BLaER1 (cell line): ENCODE results near the gene PLRG1.

ENCODE experiments used
- H3K27ac ChIP-seq: shearing (Covaris generic); formaldehyde crosslinking; 2 replicates; pipeline ENCODE4 v1.8.1; 2022
- H3K27me3 ChIP-seq: shearing (Covaris generic); formaldehyde crosslinking; 2 replicates; pipeline ENCODE4 v1.8.1; 2022
- H3K36me3 ChIP-seq: shearing (Covaris generic); formaldehyde crosslinking; 2 replicates; pipeline ENCODE4 v1.8.1; 2022
- H3K4me1 ChIP-seq: shearing (Covaris generic); formaldehyde crosslinking; 2 replicates; pipeline ENCODE4 v1.8.1; 2022
- H3K4me2 ChIP-seq: shearing (Covaris generic); formaldehyde crosslinking; 2 replicates; pipeline ENCODE4 v1.8.1; 2022
- H3K4me3 ChIP-seq: shearing (Covaris generic); formaldehyde crosslinking; 2 replicates; pipeline ENCODE4 v1.8.1; 2022
- H3K9ac ChIP-seq: shearing (Covaris generic); formaldehyde crosslinking; 2 replicates; pipeline ENCODE4 v1.8.1; 2022
- H3K9me3 ChIP-seq: shearing (Covaris generic); formaldehyde crosslinking; 2 replicates; pipeline ENCODE4 v1.8.1; 2022
- H4K20me1 ChIP-seq: shearing (Covaris generic); formaldehyde crosslinking; 2 replicates; pipeline ENCODE4 v1.8.1; 2022
- Cebpa-rat ChIP-seq: shearing (Covaris generic); IDR thresholded peaks from 2 replicates; pipeline ENCODE4 v1.8.1; 2022

PLRG1 gene

GRCh38 chr4:154502111-154502510, 48.1 kb downstream of the PLRG1 start:
- Histone ChIP-seq H3K27me3 (no peaks in the 10 kb centered on the region), H3K27ac (no peak overlapping the region), H3K4me2 (no peak overlapping the region), H4K20me1 (no peaks in the 10 kb centered on the region), H3K4me3 (no peak overlapping the region), H3K4me1 (peaks cover 10% of the 10 kb centered on the region; the same call in 1 of the 2 replicates), H3K9ac (no peak overlapping the region), H3K36me3 (no peaks in the 10 kb centered on the region), H3K9me3 (no peaks in the 10 kb centered on the region)
- TF ChIP-seq Cebpa-rat = no peak

- no peaks in the 10 kb centered on the region for H3K9me3 ChIP-seq
These were observed 52.3 kb downstream of the PLRG1 start for GRCh38 chr4:154497889-154498288.

GRCh38 chr4:154495867-154496266, 54.3 kb downstream of the PLRG1 start:
- H3K9me3 ChIP-seq = no peaks in the 10 kb centered on the region; the same call in 1 of the 2 replicates
- no peak overlapping the region for H3K4me2 ChIP-seq
- H3K4me3 ChIP-seq = no peak overlapping the region
- no peak overlapping the region for H3K9ac ChIP-seq
- no peaks in the 10 kb centered on the region for H4K20me1 ChIP-seq
- H3K27ac ChIP-seq = no peak overlapping the region
- peaks cover 10% of the 10 kb centered on the region for H3K4me1 ChIP-seq
- TF ChIP-seq Cebpa-rat = no peak
- H3K36me3 ChIP-seq = no peaks in the 10 kb centered on the region
- H3K27me3 ChIP-seq = no peaks in the 10 kb centered on the region

More at GRCh38 chr4:154497889-154498288, 52.3 kb downstream of the PLRG1 start:
- no peak for TF ChIP-seq Cebpa-rat
- Histone ChIP-seq H3K9ac (no peak overlapping the region), H3K36me3 (no peaks in the 10 kb centered on the region), H3K27ac (no peak overlapping the region), H4K20me1 (no peaks in the 10 kb centered on the region), H3K4me3 (no peak overlapping the region), H3K4me2 (no peak overlapping the region), H3K4me1 (no peaks in the 10 kb centered on the region), H3K27me3 (no peaks in the 10 kb centered on the region)

- no peaks in the 10 kb centered on the region for H3K27me3 ChIP-seq
- peak overlapping the region; percentile 76 for H3K4me3 ChIP-seq
These were observed 57.9 kb downstream of the PLRG1 start for GRCh38 chr4:154492288-154492687.

GRCh38 chr4:154491341-154492271, 58.6 kb downstream of the PLRG1 start, which contains the start of gene DCHS2:
Gene DCHS2 (minus strand): TSS chr4:154491799. CDS start chr4:154491355, 444 bp downstream.
- peak within 1 kb of the TSS; percentile 76 for H3K4me3 ChIP-seq
- peaks cover 16% of the 10 kb centered on the region; the same call in 1 of the 2 replicates for H3K36me3 ChIP-seq
- no peaks in the 10 kb centered on the region for H4K20me1 ChIP-seq
- peak within 1 kb of the TSS; percentile 81 for H3K4me2 ChIP-seq
- peak within 1 kb of the TSS; percentile 71 for H3K27ac ChIP-seq
- H3K4me1 ChIP-seq = peaks cover 53% of the 10 kb centered on the region
- H3K9me3 ChIP-seq = peaks cover 17% of the 10 kb centered on the region
- H3K9ac ChIP-seq = peak within 1 kb of the TSS; percentile 79
- no peaks in the 10 kb centered on the region for H3K27me3 ChIP-seq
- TF ChIP-seq Cebpa-rat = no peak

More at GRCh38 chr4:154492288-154492687, 57.9 kb downstream of the PLRG1 start:
- Histone ChIP-seq H3K4me2 (peak overlapping the region; percentile 81), H3K9ac (0 out of 2 replicates have a peak overlapping the region, but pooled peaks have one; percentile 79), H3K36me3 (peaks cover 9% of the 10 kb centered on the region; the same call in 1 of the 2 replicates), H3K9me3 (peaks cover 17% of the 10 kb centered on the region), H3K4me1 (peaks cover 46% of the 10 kb centered on the region), H4K20me1 (no peaks in the 10 kb centered on the region), H3K27ac (no peak overlapping the region)
- TF ChIP-seq Cebpa-rat = no peak

- Histone ChIP-seq H3K27me3 (no peaks in the 10 kb centered on the region), H3K4me1 (peaks cover 61% of the 10 kb centered on the region), H3K4me3 (peak overlapping the region; percentile 76), H3K4me2 (peak overlapping the region; percentile 81), H4K20me1 (no peaks in the 10 kb centered on the region), H3K27ac (peak overlapping the region; percentile 71), H3K9ac (peak overlapping the region; percentile 79), H3K36me3 (peaks cover 23% of the 10 kb centered on the region; the same call in 1 of the 2 replicates), H3K9me3 (peaks cover 17% of the 10 kb centered on the region)
- no peak for TF ChIP-seq Cebpa-rat
These were observed 59.4 kb downstream of the PLRG1 start for GRCh38 chr4:154490583-154491340.

GRCh38 chr4:154490234-154490582, 60.0 kb downstream of the PLRG1 start:
- no peak for TF ChIP-seq Cebpa-rat
- Histone ChIP-seq H3K4me1 (peaks cover 67% of the 10 kb centered on the region), H3K9ac (no peak overlapping the region), H3K36me3 (peaks cover 23% of the 10 kb centered on the region; the same call in 1 of the 2 replicates), H3K4me3 (peak overlapping the region; percentile 76), H3K9me3 (peaks cover 17% of the 10 kb centered on the region), H3K27me3 (no peaks in the 10 kb centered on the region), H4K20me1 (no peaks in the 10 kb centered on the region), H3K27ac (no peak overlapping the region), H3K4me2 (peak overlapping the region; percentile 81)

- H3K9me3 ChIP-seq = peaks cover 17% of the 10 kb centered on the region
- no peak overlapping the region for H3K27ac ChIP-seq
- no peaks in the 10 kb centered on the region for H3K27me3 ChIP-seq
- H3K4me3 ChIP-seq = peak overlapping the region; percentile 76
- no peak for TF ChIP-seq Cebpa-rat
- H3K4me2 ChIP-seq = peak overlapping the region; percentile 81
- H3K4me1 ChIP-seq = peaks cover 72% of the 10 kb centered on the region
- no peak overlapping the region for H3K9ac ChIP-seq
- no peaks in the 10 kb centered on the region for H4K20me1 ChIP-seq
- H3K36me3 ChIP-seq = peaks cover 23% of the 10 kb centered on the region; the same call in 1 of the 2 replicates
These were observed 60.5 kb downstream of the PLRG1 start for GRCh38 chr4:154489558-154490233.

- no peak for TF ChIP-seq Cebpa-rat
- Histone ChIP-seq H3K9me3 (peaks cover 17% of the 10 kb centered on the region), H3K27ac (no peak overlapping the region), H4K20me1 (no peaks in the 10 kb centered on the region), H3K4me1 (peaks cover 80% of the 10 kb centered on the region), H3K36me3 (peaks cover 44% of the 10 kb centered on the region), H3K27me3 (no peaks in the 10 kb centered on the region), H3K4me2 (peak overlapping the region; percentile 81), H3K4me3 (peak overlapping the region; percentile 76; the same call in 1 of the 2 replicates), H3K9ac (0 out of 2 replicates have a peak overlapping the region, but pooled peaks have one; percentile 23)
These were observed 63.1 kb downstream of the PLRG1 start for GRCh38 chr4:154487145-154487544.
